HCT116 (cell line): ENCODE results near the gene ANXA8.

ENCODE experiments used
- CTCF ChIP-seq, 3 experiments: fragments of 200-600 bp in 1 of 3; sonication (generic) in 1 of 3; IDR thresholded peaks in 2 of 3; conservative IDR thresholded peaks in 1 of 3; 2 replicates each; pipeline ENCODE4 v1.5.1; 2012 to 2017; ENCODE audit warnings: low read depth in 2 of 3, low read length in 2 of 3, antibody characterized with exemption in 1 of 3, borderline replicate concordance in 1 of 3, control low read depth in 1 of 3, mild to moderate bottlenecking in 1 of 3, mixed read lengths in 1 of 3, mixed run types in 1 of 3, moderate library complexity in 1 of 3; ENCODE audit not compliant: insufficient read depth in 1 of 3
- JUND ChIP-seq: IDR thresholded peaks from 2 replicates; pipeline ENCODE4 v1.6.1; 2012
- POLR2AphosphoS5 ChIP-seq: IDR thresholded peaks from 2 replicates; pipeline ENCODE4 v1.6.1; 2011; ENCODE audit warnings: mild to moderate bottlenecking, low read depth, low read length, moderate library complexity
- SP1 ChIP-seq: IDR thresholded peaks from 2 replicates; pipeline ENCODE4 v1.6.1; 2012; ENCODE audit warnings: low read depth

- TF ChIP-seq CTCF (IDR thresholded peaks at IDR 0.05 in 2 of 3, conservative IDR thresholded peaks at IDR 0.05 in 1 of 3; ENCODE audit: borderline replicate concordance in 1 of 3, insufficient read depth in 1 of 3, low read depth in 2 of 3, low read length in 2 of 3) (no peak), POLR2AphosphoS5 (no peak), SP1 (no peak), JUND (no peak)
Observed at GRCh38 chr10:47449102-47449978, 34.6 kb downstream of the ANXA8 start.
